Progenitor cell of endocrine pancreas (in vitro differentiated cells): ENCODE measurements around the gene SYT14. TPM values are rescaled to one million over a fixed set of nuclear protein-coding genes. Genes with fewer than 3 reads are reported as not detected.

ENCODE experiments used
- DNase-seq: peaks from one replicate; pipeline ENCODE4 v3.0.0; 2021; ENCODE audit warnings: low spot score; ENCODE audit not compliant: unreplicated experiment
- H3K27ac Mint-ChIP-seq: 2 replicates; pipeline ENCODE4 v1.8.0; 2021; ENCODE audit warnings: mild to moderate bottlenecking, moderate library complexity, mixed read lengths
- H3K27me3 Mint-ChIP-seq: 2 replicates; pipeline ENCODE4 v1.8.0; 2021; ENCODE audit warnings: mixed read lengths
- H3K36me3 Mint-ChIP-seq: 2 replicates; pipeline ENCODE4 v1.8.0; 2022; ENCODE audit warnings: mixed read lengths; ENCODE audit not compliant: insufficient read depth
- H3K4me1 Mint-ChIP-seq: 2 replicates; pipeline ENCODE4 v1.8.0; 2021; ENCODE audit warnings: low read depth, mixed read lengths
- H3K4me3 Mint-ChIP-seq: 2 replicates; pipeline ENCODE4 v1.8.0; 2021; ENCODE audit warnings: low read depth, mild to moderate bottlenecking, moderate library complexity, mixed read lengths
- H3K9me3 Mint-ChIP-seq: 2 replicates; pipeline ENCODE4 v1.8.0; 2021; ENCODE audit warnings: low read depth, mixed read lengths
- CTCF ChIP-seq: fragments of 200-600 bp; sonication (generic); IDR thresholded peaks from one replicate; pipeline ENCODE4 v1.5.0; 2021; ENCODE audit warnings: antibody characterized with exemption, mild to moderate bottlenecking; ENCODE audit not compliant: unreplicated experiment
- total RNA-seq: library from RNA; stranded (reverse); gene quantifications from 2 replicates; pipeline ENCODE4 v1.2.1, GENCODE V29; 2021

The SYT14 gene
- total RNA-seq, 1 donor from 2014 or later = 3.7 TPM

GRCh38 chr1:210003501-210003900 is 65.5 kb downstream of the SYT14 start:
- no peak for TF ChIP-seq CTCF
- no peak overlapping the region for H3K27ac Mint-ChIP-seq
- no peaks in the 10 kb centered on the region for H3K9me3 Mint-ChIP-seq
- H3K4me3 Mint-ChIP-seq = no peak overlapping the region
- H3K36me3 Mint-ChIP-seq = no peaks in the 10 kb centered on the region
- no peaks in the 10 kb centered on the region for H3K4me1 Mint-ChIP-seq
- no peak for DNase-seq
- H3K27me3 Mint-ChIP-seq = no peaks in the 10 kb centered on the region

GRCh38 chr1:210010161-210010560 is 72.1 kb downstream of the SYT14 start:
- no peaks in the 10 kb centered on the region for H3K36me3 Mint-ChIP-seq
- TF ChIP-seq CTCF = no peak
- H3K4me3 Mint-ChIP-seq = no peak overlapping the region
- no peaks in the 10 kb centered on the region for H3K9me3 Mint-ChIP-seq
- no peaks in the 10 kb centered on the region for H3K4me1 Mint-ChIP-seq
- no peak for DNase-seq
- no peaks in the 10 kb centered on the region for H3K27me3 Mint-ChIP-seq
- H3K27ac Mint-ChIP-seq = no peak overlapping the region

- no peak overlapping the region for H3K27ac Mint-ChIP-seq
- no peak for DNase-seq
- H3K36me3 Mint-ChIP-seq = no peaks in the 10 kb centered on the region
- no peaks in the 10 kb centered on the region for H3K27me3 Mint-ChIP-seq
- H3K4me3 Mint-ChIP-seq = no peak overlapping the region
- no peak for TF ChIP-seq CTCF
- H3K4me1 Mint-ChIP-seq = no peaks in the 10 kb centered on the region
- no peaks in the 10 kb centered on the region for H3K9me3 Mint-ChIP-seq
These were observed 83.3 kb downstream of the SYT14 start for GRCh38 chr1:210021145-210021860.

GRCh38 chr1:210022044-210022443 is 84.0 kb downstream of the SYT14 start:
- Mint-ChIP-seq H3K27ac (no peak overlapping the region), H3K36me3 (no peaks in the 10 kb centered on the region), H3K4me3 (no peak overlapping the region), H3K4me1 (no peaks in the 10 kb centered on the region), H3K9me3 (no peaks in the 10 kb centered on the region), H3K27me3 (no peaks in the 10 kb centered on the region)
- no peak for TF ChIP-seq CTCF
- no peak for DNase-seq

- TF ChIP-seq CTCF = no peak
- Mint-ChIP-seq H3K9me3 (peaks cover 2% of the 10 kb centered on the region), H3K27ac (no peak overlapping the region), H3K4me1 (no peaks in the 10 kb centered on the region), H3K4me3 (no peak overlapping the region), H3K27me3 (no peaks in the 10 kb centered on the region), H3K36me3 (no peaks in the 10 kb centered on the region)
- DNase-seq = no peak
These were observed 86.3 kb downstream of the SYT14 start for GRCh38 chr1:210024282-210024681.
